ENCODE data around the gene PSTPIP1. TPM values are rescaled to one million over a fixed set of nuclear protein-coding genes. Genes with fewer than 3 reads are reported as not detected.

Gene PSTPIP1
- total and polyA plus RNA-seq, 2 donors (not counting 1 experiment from before 2014, with no cell fraction given): 0.56 to 1.5 TPM

- H3K9ac ChIP-seq (ENCODE audit: insufficient read depth, low read length): no peak overlapping the region
- H2AFZ ChIP-seq (ENCODE audit: low read length): no peak overlapping the region
- no peaks in the 10 kb centered on the region for H3K36me3 ChIP-seq (ENCODE audit: control insufficient read depth, insufficient read depth, low read length)
- H3K9me3 ChIP-seq (ENCODE audit: control insufficient read depth, insufficient read depth, low read depth, low read length): no peaks in the 10 kb centered on the region
- TF ChIP-seq, protein P1, sequence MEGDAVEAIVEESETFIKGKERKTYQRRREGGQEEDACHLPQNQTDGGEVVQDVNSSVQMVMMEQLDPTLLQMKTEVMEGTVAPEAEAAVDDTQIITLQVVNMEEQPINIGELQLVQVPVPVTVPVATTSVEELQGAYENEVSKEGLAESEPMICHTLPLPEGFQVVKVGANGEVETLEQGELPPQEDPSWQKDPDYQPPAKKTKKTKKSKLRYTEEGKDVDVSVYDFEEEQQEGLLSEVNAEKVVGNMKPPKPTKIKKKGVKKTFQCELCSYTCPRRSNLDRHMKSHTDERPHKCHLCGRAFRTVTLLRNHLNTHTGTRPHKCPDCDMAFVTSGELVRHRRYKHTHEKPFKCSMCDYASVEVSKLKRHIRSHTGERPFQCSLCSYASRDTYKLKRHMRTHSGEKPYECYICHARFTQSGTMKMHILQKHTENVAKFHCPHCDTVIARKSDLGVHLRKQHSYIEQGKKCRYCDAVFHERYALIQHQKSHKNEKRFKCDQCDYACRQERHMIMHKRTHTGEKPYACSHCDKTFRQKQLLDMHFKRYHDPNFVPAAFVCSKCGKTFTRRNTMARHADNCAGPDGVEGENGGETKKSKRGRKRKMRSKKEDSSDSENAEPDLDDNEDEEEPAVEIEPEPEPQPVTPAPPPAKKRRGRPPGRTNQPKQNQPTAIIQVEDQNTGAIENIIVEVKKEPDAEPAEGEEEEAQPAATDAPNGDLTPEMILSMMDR (conservative IDR thresholded peaks at IDR 0.05 in 1 of 2, IDR thresholded peaks at IDR 0.05 in 1 of 2; ENCODE audit: low read depth in 1 of 2, low read length in 2 of 2): no peak
- no peak for TF ChIP-seq EZH2 (IDR thresholded peaks at IDR 0.05; ENCODE audit: low read length, missing control alignments)
- H3K79me2 ChIP-seq (ENCODE audit: control insufficient read depth, insufficient read depth, low read length): no peaks in the 10 kb centered on the region
- no peak for DNase-seq (ENCODE audit: low read depth in 2 of 2)
- H3K4me1 ChIP-seq (ENCODE audit: control insufficient read depth, extremely low read depth, insufficient read depth, low read length): peaks cover 8% of the 10 kb centered on the region
- peaks cover 4% of the 10 kb centered on the region for H3K27me3 ChIP-seq (ENCODE audit: control insufficient read depth, insufficient read depth, low read length)
- no peak overlapping the region for H3K4me3 ChIP-seq (replicated peaks in 1 of 4; ENCODE audit: control extremely low read depth in 1 of 4, insufficient read depth in 1 of 4, low read depth in 3 of 4, low read length in 4 of 4)
- no peaks in the 10 kb centered on the region for H4K20me1 ChIP-seq (ENCODE audit: control insufficient read depth, extremely low read depth, insufficient read depth, low read length)
- no peak overlapping the region for H3K4me2 ChIP-seq (ENCODE audit: extremely low read depth, insufficient read depth, low read length)
- no peak overlapping the region for H3K27ac ChIP-seq (ENCODE audit: insufficient read depth, low read length)
These were observed 2.9 kb upstream of the PSTPIP1 start for GRCh38 chr15:76991741-76992645.

GRCh38 chr15:76993114-76993725, 1.7 kb upstream of the PSTPIP1 start:
- H3K9ac ChIP-seq (ENCODE audit: insufficient read depth, low read length): no peak overlapping the region
- no peak overlapping the region for H2AFZ ChIP-seq (ENCODE audit: low read length)
- H3K4me1 ChIP-seq (ENCODE audit: control insufficient read depth, extremely low read depth, insufficient read depth, low read length): peaks cover 8% of the 10 kb centered on the region
- no peaks in the 10 kb centered on the region for H4K20me1 ChIP-seq (ENCODE audit: control insufficient read depth, extremely low read depth, insufficient read depth, low read length)
- H3K27ac ChIP-seq (ENCODE audit: insufficient read depth, low read length): no peak overlapping the region
- peaks cover 4% of the 10 kb centered on the region for H3K27me3 ChIP-seq (ENCODE audit: control insufficient read depth, insufficient read depth, low read length)
- TF ChIP-seq, protein P1 (conservative IDR thresholded peaks at IDR 0.05 in 1 of 2, IDR thresholded peaks at IDR 0.05 in 1 of 2; ENCODE audit: low read depth in 1 of 2, low read length in 2 of 2): no peak
- TF ChIP-seq EZH2 (IDR thresholded peaks at IDR 0.05; ENCODE audit: low read length, missing control alignments): no peak
- H3K4me2 ChIP-seq (ENCODE audit: extremely low read depth, insufficient read depth, low read length): no peak overlapping the region
- H3K4me3 ChIP-seq (replicated peaks in 1 of 4; ENCODE audit: control extremely low read depth in 1 of 4, insufficient read depth in 1 of 4, low read depth in 3 of 4, low read length in 4 of 4): no peak overlapping the region
- H3K9me3 ChIP-seq (ENCODE audit: control insufficient read depth, insufficient read depth, low read depth, low read length): no peaks in the 10 kb centered on the region
- no peaks in the 10 kb centered on the region for H3K79me2 ChIP-seq (ENCODE audit: control insufficient read depth, insufficient read depth, low read length)
- no peak for DNase-seq (ENCODE audit: low read depth in 2 of 2)
- no peaks in the 10 kb centered on the region for H3K36me3 ChIP-seq (ENCODE audit: control insufficient read depth, insufficient read depth, low read length)

DNA sequence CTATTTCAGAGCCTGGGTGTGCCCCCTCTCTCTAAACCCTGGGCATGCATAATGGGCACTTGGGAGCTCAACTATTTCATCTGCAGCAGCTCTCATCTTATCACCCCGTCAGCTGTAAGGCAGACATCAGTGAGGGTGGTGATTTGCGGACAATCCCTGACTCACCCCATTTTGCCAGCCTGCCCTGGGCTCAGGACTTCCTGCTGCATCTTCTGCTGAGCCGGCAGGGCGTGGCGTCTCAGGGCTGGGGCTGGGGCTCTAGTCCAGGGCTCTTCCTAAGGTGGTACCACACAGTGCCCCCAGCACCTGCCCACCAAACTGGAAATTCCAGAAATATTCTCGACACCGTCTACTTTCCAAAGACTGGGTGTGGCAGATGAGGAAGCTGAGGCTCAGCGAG, 925 bp upstream of the PSTPIP1 start:
- Histone ChIP-seq H3K4me3 (replicated peaks in 1 of 4; ENCODE audit: control extremely low read depth in 1 of 4, insufficient read depth in 1 of 4, low read depth in 3 of 4, low read length in 4 of 4) (no peak overlapping the region), H3K4me1 (ENCODE audit: control insufficient read depth, extremely low read depth, insufficient read depth, low read length) (peaks cover 8% of the 10 kb centered on the region), H3K27me3 (ENCODE audit: control insufficient read depth, insufficient read depth, low read length) (no peaks in the 10 kb centered on the region), H2AFZ (ENCODE audit: low read length) (no peak overlapping the region), H4K20me1 (ENCODE audit: control insufficient read depth, extremely low read depth, insufficient read depth, low read length) (no peaks in the 10 kb centered on the region), H3K79me2 (ENCODE audit: control insufficient read depth, insufficient read depth, low read length) (no peaks in the 10 kb centered on the region), H3K9ac (ENCODE audit: insufficient read depth, low read length) (no peak overlapping the region), H3K4me2 (ENCODE audit: extremely low read depth, insufficient read depth, low read length) (no peak overlapping the region), H3K36me3 (ENCODE audit: control insufficient read depth, insufficient read depth, low read length) (no peaks in the 10 kb centered on the region), H3K27ac (ENCODE audit: insufficient read depth, low read length) (no peak overlapping the region), H3K9me3 (ENCODE audit: control insufficient read depth, insufficient read depth, low read depth, low read length) (no peaks in the 10 kb centered on the region)
- DNase-seq (ENCODE audit: low read depth in 2 of 2): no peak
- TF ChIP-seq, protein P1 (conservative IDR thresholded peaks at IDR 0.05 in 1 of 2, IDR thresholded peaks at IDR 0.05 in 1 of 2; ENCODE audit: low read depth in 1 of 2, low read length in 2 of 2): no peak
- TF ChIP-seq EZH2 (IDR thresholded peaks at IDR 0.05; ENCODE audit: low read length, missing control alignments): no peak
